Amniotic epithelial cell (primary cell): ENCODE measurements around the gene LOXL3.
"Not testable (repeated sequence)": the region's sequence is repeated elsewhere in the genome, so short reads cannot be mapped to it uniquely, and the experiment has no call there.

Source experiments
- DNase-seq: peaks from one replicate; pipeline ENCODE4 v3.0.0-alpha.2; 2010; ENCODE audit warnings: low read depth

The LOXL3 gene

DNA sequence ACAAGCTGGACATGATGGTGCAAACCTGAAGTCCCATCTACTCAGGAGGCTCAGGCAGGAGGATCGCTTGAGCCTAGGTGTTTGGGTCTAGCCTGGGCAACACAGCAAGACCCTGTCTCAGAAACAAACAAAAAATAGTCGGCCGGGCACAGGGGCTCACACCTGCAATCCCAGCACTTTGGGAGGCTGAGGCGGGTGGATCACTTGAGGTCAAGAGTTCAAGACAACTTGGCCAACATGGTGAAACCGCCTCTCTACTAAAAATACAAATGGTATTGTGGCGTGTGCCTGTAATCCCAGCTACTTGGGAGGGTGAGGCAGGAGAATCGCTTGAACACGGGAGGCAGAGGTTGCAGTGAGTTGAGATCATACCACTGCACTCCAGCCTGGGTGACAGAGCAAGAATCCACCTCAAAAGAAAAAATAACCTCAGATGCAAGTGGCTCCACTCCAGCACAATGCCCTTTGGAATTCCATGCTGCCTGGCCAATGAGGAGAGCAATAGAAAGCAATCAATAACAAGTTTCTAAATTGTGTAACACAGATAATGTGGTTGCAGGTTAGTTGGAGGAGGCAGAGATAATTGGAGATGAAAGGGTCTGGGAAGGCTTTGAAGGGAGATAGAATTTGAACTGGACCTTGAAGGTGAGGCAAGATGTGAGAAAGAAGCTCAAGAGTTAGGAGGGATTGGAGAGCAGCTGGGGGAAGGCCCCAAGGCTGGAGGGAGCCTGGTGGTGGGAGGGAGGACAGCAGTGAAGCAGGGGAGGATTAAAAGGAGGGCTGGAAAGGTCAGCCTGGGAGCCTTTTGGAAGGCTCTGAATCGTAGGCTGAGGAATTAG is 64.9 kb downstream of the LOXL3 start:
- DNase-seq = no peak

DNA sequence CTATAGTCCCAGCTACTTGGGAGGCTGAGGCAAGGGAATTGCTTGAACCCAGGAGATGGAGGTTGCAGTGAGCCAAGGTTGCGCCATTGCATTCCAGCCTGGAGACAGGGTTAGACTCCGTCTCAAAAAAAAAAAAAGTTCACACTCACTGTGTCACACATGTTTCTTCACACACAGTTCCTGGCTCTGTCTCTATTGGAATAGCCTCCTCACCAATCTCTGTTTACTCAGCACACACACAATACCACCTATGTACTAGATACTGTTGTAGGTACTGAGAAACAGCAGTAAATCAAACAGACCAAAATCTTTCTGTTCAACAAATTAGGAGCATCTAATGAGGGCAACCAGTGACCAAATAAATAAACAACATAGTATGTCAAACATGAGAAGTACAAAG is 67.6 kb downstream of the LOXL3 start:
- no peak for DNase-seq

DNA sequence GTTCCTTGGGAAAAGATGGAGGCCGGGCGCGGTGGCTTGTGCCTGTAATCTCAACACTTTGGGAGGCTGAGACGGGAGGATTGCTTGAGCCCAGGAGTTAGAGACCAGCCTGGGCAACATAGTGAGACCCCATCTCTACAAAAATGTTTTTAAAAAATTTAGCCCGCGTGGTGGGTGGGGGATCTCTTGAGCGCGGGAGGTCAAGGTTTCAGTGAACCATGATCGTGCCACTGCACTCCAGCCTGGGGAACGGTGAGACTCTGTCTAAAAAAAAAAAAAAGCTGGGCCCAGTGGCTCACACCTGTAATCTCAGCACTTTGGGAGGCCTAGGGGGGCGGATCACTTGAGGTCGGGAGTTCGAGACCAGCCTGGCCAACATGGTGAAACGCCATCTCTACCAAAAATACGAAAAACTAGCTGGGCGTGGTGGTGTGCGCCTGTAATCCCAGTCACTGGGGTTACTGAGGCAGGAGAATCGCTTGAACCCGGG is 70.0 kb downstream of the LOXL3 start:
- not testable (repeated sequence) for DNase-seq

DNA sequence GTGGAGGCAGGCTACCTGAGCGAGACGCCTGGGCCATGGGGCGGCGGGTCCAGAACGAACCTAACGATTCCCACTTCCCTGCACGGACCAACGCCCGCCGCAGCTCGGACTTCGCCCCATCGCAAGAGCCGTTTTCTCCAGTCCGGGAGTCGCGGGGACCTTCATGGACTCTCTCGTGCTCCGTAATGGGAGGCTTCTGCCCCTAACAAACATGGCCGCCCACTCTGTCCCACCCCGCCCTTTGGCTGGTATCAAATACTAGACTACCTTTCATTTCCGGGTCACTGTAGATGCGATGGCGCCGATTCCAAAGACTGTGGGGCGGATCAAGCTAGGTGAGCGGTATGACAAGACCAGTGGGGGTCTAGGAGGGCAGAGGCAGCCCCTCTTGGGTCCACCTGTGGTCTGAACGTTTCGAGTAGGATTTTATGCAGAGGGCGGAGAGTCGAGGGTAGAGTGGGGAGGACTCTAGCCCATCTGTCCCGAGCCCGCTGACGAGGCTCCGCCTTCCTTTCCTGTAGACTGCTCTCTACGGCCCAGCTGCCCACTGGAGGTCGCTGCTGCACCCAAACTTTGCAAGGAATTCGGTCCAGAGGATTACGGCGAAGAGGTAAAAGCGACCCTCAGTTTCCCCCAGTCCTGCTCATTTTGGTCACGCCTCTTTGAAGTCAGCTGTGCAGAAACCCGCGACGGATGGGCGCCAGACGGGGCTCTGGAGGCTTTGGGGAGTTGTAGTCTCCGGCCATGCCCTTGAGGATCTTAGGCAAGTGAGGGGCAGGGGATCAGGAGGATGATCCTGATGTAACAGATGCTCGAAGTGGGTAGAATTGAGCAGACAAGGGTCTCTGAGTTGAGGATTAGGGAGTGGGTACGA is 70.7 kb downstream of the LOXL3 start, which contains the start of the genes CCDC142 and TTC31:
Gene CCDC142, minus strand, starts transcription at position 198 of the 874 bp plus-strand sequence. Its CDS starts 161 bp downstream, at position 37.
Gene TTC31, plus strand, starts transcription at position 281 of the 874 bp plus-strand sequence. Its CDS starts 15 bp downstream, at position 296.
- peak; percentile 93 for DNase-seq
